B cell (primary cell): Measurements from ENCODE around the gene GREM1. TPM values are rescaled to one million over a fixed set of nuclear protein-coding genes. Genes with fewer than 3 reads are reported as not detected.

Source experiments
- ATAC-seq: fragments of 200-7000 bp; cut with Tn5 transposase; one replicate; pipeline ENCODE4 v1.10.0; 2021; ENCODE audit warnings: low read depth, mild to moderate bottlenecking, moderate number of reproducible peaks, moderate library complexity
- CTCF ChIA-PET: fragments of 350-600 bp; sonication (Branson Sonifier 250); formaldehyde crosslinking; loops from one replicate; lab custom pipeline; 2021; ENCODE audit warnings: antibody characterized with exemption, inconsistent platforms; lab: Charles Lee
- POLR2A ChIA-PET: fragments of 350-600 bp; sonication (Branson Sonifier 250); formaldehyde crosslinking; loops from one replicate; lab custom pipeline; 2021; ENCODE audit warnings: antibody characterized with exemption; lab: Charles Lee
- DNase-seq: peaks from one replicate; pipeline ENCODE4 v3.0.0; 2013
- H2AFZ ChIP-seq: 2 replicates; pipeline ENCODE4 v1.6.1; 2012; ENCODE audit warnings: mild to moderate bottlenecking, low read depth, low read length; ENCODE audit not compliant: insufficient read depth, poor library complexity, severe bottlenecking
- H3K27ac ChIP-seq, 2 donors: 1 replicate in 1 of 2; 2 replicates in 1 of 2; pipeline ENCODE4 v1.5.1; 2012 to 2013; ENCODE audit warnings: low read length in 2 of 2, mild to moderate bottlenecking in 2 of 2, moderate library complexity in 1 of 2
- H3K27me3 ChIP-seq, 4 experiments: fragments of 200-600 bp in 1 of 4; sonication (generic) in 1 of 4; replicated peaks in 1 of 4; 1 replicate in 2 of 4; 2 replicates in 2 of 4; pipeline versions ENCODE4 v1.6.1 to v1.7.0; 2013 to 2016; ENCODE audit warnings: low read length in 3 of 4, mild to moderate bottlenecking in 2 of 4, mixed read lengths in 1 of 4, moderate library complexity in 1 of 4; ENCODE audit not compliant: insufficient read depth in 4 of 4, control insufficient read depth in 3 of 4; ENCODE audit errors: control extremely low read depth in 1 of 4
- H3K36me3 ChIP-seq, 2 experiments: replicated peaks in 1 of 2; 1 replicate in 1 of 2; 2 replicates in 1 of 2; pipeline versions ENCODE4 v1.6.1 to v1.7.1; 2013; ENCODE audit warnings: low read length in 1 of 2; ENCODE audit not compliant: insufficient read depth in 2 of 2, control insufficient read depth in 1 of 2; ENCODE audit errors: control extremely low read depth in 1 of 2, extremely low read depth in 1 of 2
- H3K4me1 ChIP-seq, 2 donors: fragments of 200-600 bp in 1 of 2; sonication (generic) in 1 of 2; 1 replicate in 1 of 2; 2 replicates in 1 of 2; pipeline versions ENCODE4 v1.5.1 to v1.6.1; 2013 to 2017; ENCODE audit warnings: low read length in 2 of 2; ENCODE audit not compliant: control insufficient read depth in 2 of 2, insufficient read depth in 2 of 2
- H3K4me2 ChIP-seq: replicated peaks from 2 replicates; pipeline ENCODE3; 2012; ENCODE audit warnings: mild to moderate bottlenecking, low read depth, low read length; ENCODE audit not compliant: poor library complexity, severe bottlenecking
- H3K4me3 ChIP-seq, 5 experiments: fragments of 200-600 bp in 1 of 5; sonication (generic) in 1 of 5; 1 replicate in 3 of 5; 2 replicates in 2 of 5; pipeline versions ENCODE4 v1.5.1 to v1.7.0; 2011 to 2016; ENCODE audit warnings: low read length in 4 of 5, mild to moderate bottlenecking in 4 of 5, low read depth in 2 of 5, control low read depth in 1 of 5, moderate library complexity in 1 of 5; ENCODE audit not compliant: insufficient read depth in 1 of 5; ENCODE audit errors: control extremely low read depth in 1 of 5, extremely low read depth in 1 of 5
- H3K79me2 ChIP-seq: fragments of 200-600 bp; sonication (generic); one replicate; pipeline ENCODE4 v1.6.0; 2016; ENCODE audit warnings: low read length; ENCODE audit not compliant: control insufficient read depth, insufficient read depth
- H3K9ac ChIP-seq: fragments of 200-600 bp; sonication (generic); 2 replicates; pipeline ENCODE4 v1.6.1; 2017; ENCODE audit warnings: mild to moderate bottlenecking, low read length, moderate library complexity
- H3K9me3 ChIP-seq, 3 donors: one replicate each; pipeline versions ENCODE4 v1.6.1 to v1.7.1; 2013; ENCODE audit warnings: low read length in 2 of 3; ENCODE audit not compliant: control insufficient read depth in 2 of 3, insufficient read depth in 1 of 3; ENCODE audit errors: control extremely low read depth in 1 of 3
- H4K20me1 ChIP-seq: 2 replicates; pipeline ENCODE4 v1.6.0; 2012; ENCODE audit warnings: mild to moderate bottlenecking, low read length; ENCODE audit not compliant: insufficient read depth, control insufficient read depth, poor library complexity, severe bottlenecking
- H3K27ac Mint-ChIP-seq: one replicate; pipeline ENCODE4 v1.8.0; 2021; ENCODE audit warnings: mixed read lengths
- H3K27me3 Mint-ChIP-seq: one replicate; pipeline ENCODE4 v1.8.0; 2021; ENCODE audit warnings: mixed read lengths
- H3K4me1 Mint-ChIP-seq: one replicate; pipeline ENCODE4 v1.8.0; 2021; ENCODE audit warnings: mixed read lengths
- H3K4me3 Mint-ChIP-seq: one replicate; pipeline ENCODE4 v1.8.0; 2021; ENCODE audit warnings: mixed read lengths
- H3K9me3 Mint-ChIP-seq: one replicate; pipeline ENCODE4 v1.8.0; 2022; ENCODE audit warnings: mixed read lengths; ENCODE audit not compliant: insufficient read depth
- CTCF ChIP-seq: fragments of 200-600 bp; IDR thresholded peaks from one replicate; pipeline ENCODE4 v1.8.0; 2022; ENCODE audit warnings: antibody characterized with exemption, mild to moderate bottlenecking
- EZH2 ChIP-seq: IDR thresholded peaks from 2 replicates; pipeline ENCODE4 v1.6.1; 2012; ENCODE audit warnings: borderline replicate concordance, low read depth, mild to moderate bottlenecking, moderate library complexity, low read length; ENCODE audit not compliant: insufficient read depth, poor library complexity, severe bottlenecking
- WGBS: methylation state at CpG from one replicate; pipeline ENCODE4 v1.1.5; 2013; ENCODE audit warnings: missing lambda C conversion rate; ENCODE audit not compliant: insufficient coverage; 5-methylcytosine and 5-hydroxymethylcytosine counted together
- intact Hi-C: fragments of 100-400 bp; cut with micrococcal nuclease; formaldehyde crosslinking; loops from one replicate; pipeline ENCODE4 v1.10.0; 2022
- polyA plus RNA-seq: library from polyadenylated mRNA; depleted of rRNA; stranded (reverse); fragments of >200 nt; gene quantifications from 2 replicates; pipeline ENCODE4 v1.2.3, GENCODE V29; 2012
- total RNA-seq, 2 donors: library from RNA; stranded (reverse); fragments of 120-200 nt in 1 of 2; gene quantifications; 1 replicate in 1 of 2; 2 replicates in 1 of 2; pipeline versions ENCODE4 v1.2.3 to v1.2.4, GENCODE V29; 2013 to 2022

GREM1 gene
- total and polyA plus RNA-seq, 2 donors (not counting 1 experiment from before 2014, with no cell fraction given): not detected

GRCh38 chr15:32718821-32719716, 1.3 kb downstream of the GREM1 start:
- H2AFZ ChIP-seq: peak overlapping the region; percentile 43
- peaks cover 38% of the 10 kb centered on the region for H3K27me3 Mint-ChIP-seq
- no peak overlapping the region for H3K27ac Mint-ChIP-seq
- H3K4me2 ChIP-seq: peak overlapping the region; percentile 65
- no peak overlapping the region for H3K27ac ChIP-seq
- intact Hi-C loops: no loop called here
- no peak for ATAC-seq
- H3K4me3 Mint-ChIP-seq: peak overlapping the region; percentile 37
- peak overlapping the region in 1 of 5 experiments; percentile 8 for H3K4me3 ChIP-seq
- no peak for TF ChIP-seq CTCF
- TF ChIP-seq EZH2: no peak
- H3K4me1 Mint-ChIP-seq: peaks cover 36% of the 10 kb centered on the region
- no peaks in the 10 kb centered on the region for H3K9me3 Mint-ChIP-seq
- H3K36me3 ChIP-seq: no peaks in the 10 kb centered on the region
- CTCF ChIA-PET: no interaction called here
- H3K27me3 ChIP-seq: peaks cover 0 to 53% (median 37%) of the 10 kb centered on the region in 4 experiments
- no peak for DNase-seq
- H3K9me3 ChIP-seq: peaks cover 0 to 16% (median 0%) of the 10 kb centered on the region in 3 donors
- H3K79me2 ChIP-seq: no peaks in the 10 kb centered on the region
- H4K20me1 ChIP-seq: no peaks in the 10 kb centered on the region
- POLR2A ChIA-PET: no interaction called here
- WGBS: 9% methylated on average over 67 of the region's 70 CpGs
- peaks cover 31 to 32% of the 10 kb centered on the region in 2 donors for H3K4me1 ChIP-seq
- peak overlapping the region; percentile 29 for H3K9ac ChIP-seq

GRCh38 chr15:32721596-32721995, 3.8 kb downstream of the GREM1 start:
- 88% methylated on average over 6 of the region's 6 CpGs for WGBS
- Histone ChIP-seq H3K4me1 (peaks cover 25 to 26% of the 10 kb centered on the region in 2 donors), H3K9me3 (peaks cover 0 to 16% (median 0%) of the 10 kb centered on the region in 3 donors), H3K4me3 (no peak overlapping the region), H3K4me2 (no peak overlapping the region), H3K27me3 (peaks cover 0 to 33% (median 18%) of the 10 kb centered on the region in 4 experiments), H3K9ac (no peak overlapping the region), H3K79me2 (no peaks in the 10 kb centered on the region), H2AFZ (no peak overlapping the region), H4K20me1 (no peaks in the 10 kb centered on the region), H3K36me3 (no peaks in the 10 kb centered on the region), H3K27ac (no peak overlapping the region)
- Mint-ChIP-seq H3K9me3 (no peaks in the 10 kb centered on the region), H3K4me3 (no peak overlapping the region), H3K27ac (no peak overlapping the region), H3K4me1 (peaks cover 25% of the 10 kb centered on the region), H3K27me3 (peaks cover 34% of the 10 kb centered on the region)
- ATAC-seq: no peak
- intact Hi-C loops: no loop called here
- TF ChIP-seq EZH2: no peak
- TF ChIP-seq CTCF: no peak
- no peak for DNase-seq
- ChIA-PET CTCF (interaction anchor here (1.0 kb wide), 1 partner anchor 235 kb away, joined by 3 read pairs; no protein-coding TSS in a partner anchor), POLR2A (no interaction called here)
